K562 (cell line): ENCODE data around the gene TRPM6. TPM values are rescaled to one million over a fixed set of nuclear protein-coding genes. Genes with fewer than 3 reads are reported as not detected.

ENCODE experiments used
- ATAC-seq: fragments of 200-7000 bp; cut with Tn5 transposase; 3 replicates; pipeline ENCODE4 v1.9.1; 2020; ENCODE audit warnings: moderate library complexity
- BruUV-seq: library from RNA; stranded (reverse); fragments of 400-500 nt; replicated peaks from 2 replicates; lab custom pipeline; 2021; lab: Mats Ljungman, UMichigan
- CTCF ChIA-PET: fragments of 300-600 bp; formaldehyde crosslinking; extraction: SDS; loops from one replicate; lab custom pipeline; 2021; ENCODE audit warnings: low intra/inter-chr PET ratio; lab: Yijun Ruan, JAX
- POLR2A ChIA-PET: fragments of 300-600, 350-650 bp; sonication (Branson Sonifier 250); formaldehyde crosslinking; extraction: SDS; loops from one replicate; lab custom pipeline; 2021; ENCODE audit warnings: antibody characterized with exemption, inconsistent platforms; lab: Yijun Ruan, JAX
- DNase-seq, 4 experiments: peaks; one replicate each; pipeline versions ENCODE4 v3.0.0 to v3.0.0-alpha.2; 2011 to 2018; ENCODE audit warnings: low spot score in 3 of 4, mixed read lengths in 3 of 4; ENCODE audit errors: extremely low read depth in 1 of 4
- FAIRE-seq: peaks from 2 replicates; lab custom pipeline; 2011; peaks lifted over from hg19 to GRCh38; lab: Jason Lieb, UNC
- H2AFZ ChIP-seq: 2 replicates; pipeline ENCODE4 v1.6.0; 2011; ENCODE audit warnings: low read depth, low read length, control low read depth, inconsistent platforms
- H3K27ac ChIP-seq: fragments of 200-600 bp; 3 replicates; pipeline ENCODE4 v1.8.0; 2011; ENCODE audit warnings: low read depth, mild to moderate bottlenecking, control low read depth, inconsistent platforms, low read length, moderate library complexity, mixed read lengths; ENCODE audit errors: extremely low read depth
- H3K27me3 ChIP-seq, 2 experiments: fragments of 300-600 bp in 1 of 2; 2 replicates in 1 of 2; 3 replicates in 1 of 2; pipeline versions ENCODE4 v1.6.0 to v1.8.0; 2011; ENCODE audit warnings: inconsistent platforms in 2 of 2, low read length in 2 of 2, mild to moderate bottlenecking in 1 of 2, mixed read lengths in 1 of 2, moderate library complexity in 1 of 2; ENCODE audit not compliant: control insufficient read depth in 2 of 2, insufficient read depth in 2 of 2
- H3K36me3 ChIP-seq: fragments of 300-600 bp; 3 replicates; pipeline ENCODE4 v1.8.0; 2011; ENCODE audit warnings: mild to moderate bottlenecking, low read length, inconsistent platforms; ENCODE audit not compliant: control insufficient read depth, insufficient read depth
- H3K4me1 ChIP-seq, 2 experiments: fragments of 200-600 bp in 1 of 2; replicated peaks in 1 of 2; 2 replicates in 1 of 2; 3 replicates in 1 of 2; pipeline versions ENCODE4 v1.5.1 to v1.8.0; 2011; ENCODE audit warnings: inconsistent platforms in 2 of 2, low read length in 2 of 2, mild to moderate bottlenecking in 1 of 2, mixed read lengths in 1 of 2, moderate library complexity in 1 of 2; ENCODE audit not compliant: control insufficient read depth in 2 of 2, insufficient read depth in 2 of 2
- H3K4me2 ChIP-seq: 2 replicates; pipeline ENCODE4 v1.6.1; 2011; ENCODE audit warnings: low read length, control low read depth, inconsistent platforms, mixed read lengths; ENCODE audit not compliant: insufficient read depth
- H3K4me3 ChIP-seq: fragments of 200-600 bp; sonication (generic), shearing (Covaris generic); 2 replicates; pipeline ENCODE4 v1.5.1; 2016; ENCODE audit warnings: control low read depth, inconsistent platforms
- H3K79me2 ChIP-seq: fragments of 200-600 bp; 3 replicates; pipeline ENCODE4 v1.8.0; 2011; ENCODE audit warnings: low read length, inconsistent platforms; ENCODE audit not compliant: control insufficient read depth, insufficient read depth
- H3K9ac ChIP-seq, 2 experiments: 2 replicates each; pipeline versions ENCODE4 v1.6.0 to v1.6.1; 2011; ENCODE audit warnings: low read depth in 2 of 2, low read length in 2 of 2, control low read depth in 1 of 2, inconsistent platforms in 1 of 2, mild to moderate bottlenecking in 1 of 2, mixed read lengths in 1 of 2; ENCODE audit not compliant: insufficient read depth in 1 of 2
- H3K9me1 ChIP-seq: one replicate; pipeline ENCODE4 v1.6.0; 2011; ENCODE audit warnings: inconsistent platforms, mild to moderate bottlenecking, low read length, moderate library complexity; ENCODE audit not compliant: control insufficient read depth, insufficient read depth
- H3K9me3 ChIP-seq: replicated peaks from 2 replicates; pipeline ENCODE4 v1.5.1; 2011; ENCODE audit warnings: low read depth, low read length, inconsistent platforms; ENCODE audit not compliant: control insufficient read depth, insufficient read depth
- H4K20me1 ChIP-seq: replicated peaks from 2 replicates; pipeline ENCODE4 v1.6.1; 2011; ENCODE audit warnings: low read length, inconsistent platforms, mixed read lengths; ENCODE audit not compliant: control insufficient read depth, insufficient read depth
- CHD4 ChIP-seq: fragments of 200-600 bp; sonication (generic); IDR thresholded peaks from 3 replicates; pipeline ENCODE4 v1.6.1; 2012; ENCODE audit warnings: low read depth, mild to moderate bottlenecking, mixed read lengths, low read length, inconsistent platforms; ENCODE audit not compliant: insufficient read depth, insufficient replicate concordance, poor library complexity, severe bottlenecking
- CTBP1 ChIP-seq: fragments of 450-650 bp; IDR thresholded peaks from 2 replicates; pipeline ENCODE4 v1.6.1; 2016; ENCODE audit warnings: borderline replicate concordance
- HDAC1 ChIP-seq, 2 experiments: fragments of 450-650 bp; IDR thresholded peaks; 2 replicates each; pipeline ENCODE4 v1.6.1; 2016 to 2017; ENCODE audit warnings: inconsistent platforms in 1 of 2, mild to moderate bottlenecking in 1 of 2, moderate library complexity in 1 of 2
- NEUROD1 ChIP-seq: fragments of 150-350 bp; IDR thresholded peaks from 2 replicates; pipeline ENCODE4 v1.6.1; 2014; ENCODE audit warnings: borderline replicate concordance, low read length, low read depth; ENCODE audit not compliant: partially characterized antibody
- NFIX ChIP-seq: fragments of 250-450 bp; sonication (Bioruptor Pico); IDR thresholded peaks from 2 replicates; pipeline ENCODE4 v1.4.0; 2020; ENCODE audit warnings: low read depth, mild to moderate bottlenecking, moderate library complexity
- RB1 ChIP-seq: fragments of 450-650 bp; IDR thresholded peaks from 2 replicates; pipeline ENCODE4 v1.6.1; 2017; ENCODE audit warnings: low read depth, mild to moderate bottlenecking
- ZBTB8A ChIP-seq: fragments of 450-650 bp; IDR thresholded peaks from 2 replicates; pipeline ENCODE4 v1.6.1; 2018; ENCODE audit warnings: mild to moderate bottlenecking, moderate library complexity; ENCODE audit not compliant: partially characterized antibody
- ZNF232 ChIP-seq: sonication (generic); formaldehyde crosslinking; IDR thresholded peaks from 2 replicates; pipeline ENCODE4 v1.8.0; 2022; ENCODE audit warnings: mild to moderate bottlenecking, missing genetic modification reagents
- ZNF431 ChIP-seq: sonication (generic); formaldehyde crosslinking; IDR thresholded peaks from 2 replicates; pipeline ENCODE4 v1.8.0; 2022; ENCODE audit warnings: mild to moderate bottlenecking, missing genetic modification reagents
- ZNF551 ChIP-seq: fragments of 250-450 bp; sonication (Bioruptor Pico); IDR thresholded peaks from 2 replicates; pipeline ENCODE4 v1.5.0; 2021; ENCODE audit warnings: mild to moderate bottlenecking, moderate library complexity
- ZNF75A ChIP-seq: fragments of 450-650 bp; formaldehyde crosslinking; IDR thresholded peaks from 2 replicates; pipeline ENCODE4 v1.4.0; 2020; ENCODE audit warnings: mild to moderate bottlenecking
- WGBS: fragments of 100-300 bp; shearing (Covaris generic); methylation state at CpG from one replicate; pipeline ENCODE4 v1.1.6; 2016; ENCODE audit warnings: low coverage, mixed read lengths; ENCODE audit not compliant: insufficient coverage; ENCODE audit errors: missing lambda C conversion rate; 5-methylcytosine and 5-hydroxymethylcytosine counted together
- in situ Hi-C: fragments of 300-500 bp; cut with MboI; formaldehyde crosslinking; loops from 4 replicates; pipeline ENCODE4 v1.15.0; 2018; ENCODE audit warnings: inconsistent platforms, mixed read lengths
- intact Hi-C: fragments of 100-400 bp; cut with micrococcal nuclease; formaldehyde crosslinking; loops from 2 replicates; pipeline ENCODE4 v1.14.2; 2022
- polyA plus RNA-seq, 8 experiments: library from polyadenylated mRNA; depleted of rRNA in 4 of 8; stranded (reverse) in 5 of 8; unstranded in 3 of 8; fragments of >200 nt; fragmentation: Nextera tagmentation in 2 of 8; fragmentation: Illumina TruSeq in 1 of 8; extraction: Ambion mirVana in 2 of 8; extraction: Trizol in 1 of 8; gene quantifications; 2 replicates each; pipeline versions ENCODE4 v1.2.1 to v1.2.3, GENCODE V29; 2011 to 2014; ENCODE audit warnings: inconsistent platforms in 1 of 8, missing spikeins in 1 of 8
- total RNA-seq, 7 experiments: library from RNA; depleted of rRNA in 6 of 7; stranded (reverse); fragments of >200 nt in 6 of 7; fragmentation: Illumina TruSeq in 2 of 7; extraction: Trizol in 2 of 7; gene quantifications; 2 replicates each; pipeline versions ENCODE4 v1.2.1 to v1.2.3, GENCODE V29; 2011 to 2021; ENCODE audit warnings: low replicate concordance in 1 of 7
- TF ChIP-seq, protein P1 (sequence below), 2 experiments: fragments of 450-650 bp; conservative IDR thresholded peaks; 2 replicates each; pipeline ENCODE4 v1.6.1; 2017; ENCODE audit warnings: mild to moderate bottlenecking in 2 of 2, moderate library complexity in 2 of 2
- TF ChIP-seq, protein P2 (sequence below): fragments of 450-650 bp; IDR thresholded peaks from 2 replicates; pipeline ENCODE4 v1.6.1; 2018; ENCODE audit not compliant: partially characterized antibody
- TF ChIP-seq, protein P3 (sequence below): fragments of 450-650 bp; conservative IDR thresholded peaks from 2 replicates; pipeline ENCODE4 v1.6.1; 2016; ENCODE audit warnings: missing genetic modification characterization, low read depth, mild to moderate bottlenecking, missing compliant biosample characterization, moderate library complexity

Gene TRPM6
- total and polyA plus RNA-seq, 9 of the 15 experiments (the other 6 are each of a cell fraction or from before 2014, with no cell fraction given): 0.03 to 0.16 (median 0.09) TPM

DNA sequence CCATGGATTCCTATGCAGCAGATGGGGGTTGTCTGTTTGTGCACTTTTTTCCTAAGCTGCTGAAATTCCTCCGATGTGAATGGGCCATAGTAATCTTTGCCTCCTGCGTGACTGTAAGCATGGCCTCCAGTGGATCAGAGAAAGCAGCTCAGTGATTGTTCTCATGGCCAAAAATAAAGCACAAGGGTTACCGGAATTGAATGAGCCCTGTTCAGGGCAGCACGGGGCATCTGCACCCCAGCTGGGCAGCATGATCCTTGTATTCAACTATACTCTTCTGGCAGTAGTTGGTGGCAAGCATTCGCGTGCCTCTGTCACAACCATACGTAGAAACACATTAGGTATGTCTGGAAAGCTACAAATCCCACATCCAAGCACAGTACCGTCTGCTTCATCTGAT is 196.7 kb downstream of the TRPM6 start:
- H3K4me1 ChIP-seq: no peaks in the 10 kb centered on the region
- H3K36me3 ChIP-seq: no peaks in the 10 kb centered on the region
- no peak overlapping the region for H3K4me3 ChIP-seq
- no peaks in the 10 kb centered on the region for H3K79me2 ChIP-seq
- no peak overlapping the region for H3K27ac ChIP-seq
- no peak overlapping the region for H3K9ac ChIP-seq
- intact Hi-C loops (no loop called here), in situ Hi-C loops (no loop called here)
- no peaks in the 10 kb centered on the region for H3K9me3 ChIP-seq
- POLR2A ChIA-PET: no interaction called here
- ATAC-seq: no peak
- WGBS: 2% methylated on average over 8 of the region's 8 CpGs
- H4K20me1 ChIP-seq: no peaks in the 10 kb centered on the region
- no peaks in the 10 kb centered on the region for H3K9me1 ChIP-seq
- H2AFZ ChIP-seq: no peak overlapping the region
- no peak for DNase-seq
- no peak for FAIRE-seq
- TF ChIP-seq RB1 (no peak), NEUROD1 (no peak), ZNF232 (CRISPR knock-in tag) (no peak), CTBP1 (no peak), HDAC1 (IDR thresholded peaks at IDR 0.05) (no peak), NFIX (CRISPR knock-in tag) (no peak), ZNF431 (CRISPR knock-in tag) (no peak), CHD4 (no peak), ZBTB8A (no peak), ZNF551 (CRISPR knock-in tag) (no peak), ZNF75A (CRISPR knock-in tag) (no peak)
- TF ChIP-seq, protein P1, sequence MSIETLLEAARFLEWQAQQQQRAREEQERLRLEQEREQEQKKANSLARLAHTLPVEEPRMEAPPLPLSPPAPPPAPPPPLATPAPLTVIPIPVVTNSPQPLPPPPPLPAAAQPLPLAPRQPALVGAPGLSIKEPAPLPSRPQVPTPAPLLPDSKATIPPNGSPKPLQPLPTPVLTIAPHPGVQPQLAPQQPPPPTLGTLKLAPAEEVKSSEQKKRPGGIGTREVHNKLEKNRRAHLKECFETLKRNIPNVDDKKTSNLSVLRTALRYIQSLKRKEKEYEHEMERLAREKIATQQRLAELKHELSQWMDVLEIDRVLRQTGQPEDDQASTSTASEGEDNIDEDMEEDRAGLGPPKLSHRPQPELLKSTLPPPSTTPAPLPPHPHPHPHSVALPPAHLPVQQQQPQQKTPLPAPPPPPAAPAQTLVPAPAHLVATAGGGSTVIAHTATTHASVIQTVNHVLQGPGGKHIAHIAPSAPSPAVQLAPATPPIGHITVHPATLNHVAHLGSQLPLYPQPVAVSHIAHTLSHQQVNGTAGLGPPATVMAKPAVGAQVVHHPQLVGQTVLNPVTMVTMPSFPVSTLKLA (conservative IDR thresholded peaks at IDR 0.05): no peak
- TF ChIP-seq, protein P2, sequence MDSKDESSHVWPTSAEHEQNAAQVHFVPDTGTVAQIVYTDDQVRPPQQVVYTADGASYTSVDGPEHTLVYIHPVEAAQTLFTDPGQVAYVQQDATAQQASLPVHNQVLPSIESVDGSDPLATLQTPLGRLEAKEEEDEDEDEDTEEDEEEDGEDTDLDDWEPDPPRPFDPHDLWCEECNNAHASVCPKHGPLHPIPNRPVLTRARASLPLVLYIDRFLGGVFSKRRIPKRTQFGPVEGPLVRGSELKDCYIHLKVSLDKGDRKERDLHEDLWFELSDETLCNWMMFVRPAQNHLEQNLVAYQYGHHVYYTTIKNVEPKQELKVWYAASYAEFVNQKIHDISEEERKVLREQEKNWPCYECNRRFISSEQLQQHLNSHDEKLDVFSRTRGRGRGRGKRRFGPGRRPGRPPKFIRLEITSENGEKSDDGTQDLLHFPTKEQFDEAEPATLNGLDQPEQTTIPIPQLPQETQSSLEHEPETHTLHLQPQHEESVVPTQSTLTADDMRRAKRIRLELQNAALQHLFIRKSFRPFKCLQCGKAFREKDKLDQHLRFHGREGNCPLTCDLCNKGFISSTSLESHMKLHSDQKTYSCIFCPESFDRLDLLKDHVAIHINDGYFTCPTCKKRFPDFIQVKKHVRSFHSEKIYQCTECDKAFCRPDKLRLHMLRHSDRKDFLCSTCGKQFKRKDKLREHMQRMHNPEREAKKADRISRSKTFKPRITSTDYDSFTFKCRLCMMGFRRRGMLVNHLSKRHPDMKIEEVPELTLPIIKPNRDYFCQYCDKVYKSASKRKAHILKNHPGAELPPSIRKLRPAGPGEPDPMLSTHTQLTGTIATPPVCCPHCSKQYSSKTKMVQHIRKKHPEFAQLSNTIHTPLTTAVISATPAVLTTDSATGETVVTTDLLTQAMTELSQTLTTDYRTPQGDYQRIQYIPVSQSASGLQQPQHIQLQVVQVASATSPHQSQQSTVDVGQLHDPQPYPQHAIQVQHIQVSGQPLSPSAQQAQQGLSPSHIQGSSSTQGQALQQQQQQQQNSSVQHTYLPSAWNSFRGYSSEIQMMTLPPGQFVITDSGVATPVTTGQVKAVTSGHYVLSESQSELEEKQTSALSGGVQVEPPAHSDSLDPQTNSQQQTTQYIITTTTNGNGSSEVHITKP: no peak
- TF ChIP-seq, protein P3, sequence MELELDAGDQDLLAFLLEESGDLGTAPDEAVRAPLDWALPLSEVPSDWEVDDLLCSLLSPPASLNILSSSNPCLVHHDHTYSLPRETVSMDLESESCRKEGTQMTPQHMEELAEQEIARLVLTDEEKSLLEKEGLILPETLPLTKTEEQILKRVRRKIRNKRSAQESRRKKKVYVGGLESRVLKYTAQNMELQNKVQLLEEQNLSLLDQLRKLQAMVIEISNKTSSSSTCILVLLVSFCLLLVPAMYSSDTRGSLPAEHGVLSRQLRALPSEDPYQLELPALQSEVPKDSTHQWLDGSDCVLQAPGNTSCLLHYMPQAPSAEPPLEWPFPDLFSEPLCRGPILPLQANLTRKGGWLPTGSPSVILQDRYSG (tag): no peak
- no peak overlapping the region for H3K4me2 ChIP-seq
- CTCF ChIA-PET: no interaction called here
- no TSS peak for BruUV-seq
- H3K27me3 ChIP-seq: no peaks in the 10 kb centered on the region
